HG03139 (cell line): ENCODE results near the gene RAG2.
"Not testable (repeated sequence)": the region's sequence is repeated elsewhere in the genome, so short reads cannot be mapped to it uniquely, and the experiment has no call there.

Experiments used
- ATAC-seq: cut with Tn5 transposase; IDR thresholded peaks from one replicate; pipeline ENCODE4 v1.9.1; 2021; ENCODE audit not compliant: unreplicated experiment

RAG2 gene

GRCh38 chr11:36557390-36557789, 40.6 kb downstream of the RAG2 start:
- ATAC-seq = not testable (repeated sequence)

GRCh38 chr11:36550385-36551115, 47.5 kb downstream of the RAG2 start:
- ATAC-seq = no peak
